MCF 10A (cell line): ENCODE results near the gene POLR2J3. TPM values are rescaled to one million over a fixed set of nuclear protein-coding genes. Genes with fewer than 3 reads are reported as not detected.
"Not testable (repeated sequence)": the region's sequence is repeated elsewhere in the genome, so short reads cannot be mapped to it uniquely, and the experiment has no call there.

ENCODE experiments used
- BruUV-seq: library from RNA; stranded (reverse); fragments of 400-500 nt; replicated peaks from 2 replicates; lab custom pipeline; 2021; lab: Mats Ljungman, UMichigan
- CTCF ChIA-PET: fragments of 300-600 bp; sonication (Branson Sonifier 250); formaldehyde crosslinking; extraction: SDS; loops from one replicate; lab custom pipeline; 2021; ENCODE audit warnings: antibody characterized with exemption, inconsistent platforms; lab: Yijun Ruan, JAX
- POLR2A ChIA-PET: fragments of 300-600, 350-650 bp; sonication (Branson Sonifier 250); formaldehyde crosslinking; extraction: SDS; loops from one replicate; lab custom pipeline; 2020; ENCODE audit warnings: antibody characterized with exemption, inconsistent platforms; lab: Yijun Ruan, JAX
- DNase-seq: peaks from one replicate; pipeline ENCODE4 v3.0.0-alpha.2; 2018; ENCODE audit not compliant: unreplicated experiment
- H3K27ac Mint-ChIP-seq: one replicate; pipeline ENCODE4 v1.8.0; 2022; ENCODE audit warnings: mild to moderate bottlenecking, low read depth, mixed read lengths; ENCODE audit not compliant: unreplicated experiment
- H3K27me3 Mint-ChIP-seq: one replicate; pipeline ENCODE4 v1.8.0; 2022; ENCODE audit warnings: mixed read lengths; ENCODE audit not compliant: insufficient read depth, unreplicated experiment
- H3K36me3 Mint-ChIP-seq: one replicate; pipeline ENCODE4 v1.8.0; 2022; ENCODE audit warnings: mild to moderate bottlenecking, moderate library complexity, mixed read lengths; ENCODE audit not compliant: insufficient read depth, unreplicated experiment
- H3K4me1 Mint-ChIP-seq: one replicate; pipeline ENCODE4 v1.8.0; 2022; ENCODE audit warnings: mixed read lengths; ENCODE audit not compliant: insufficient read depth, unreplicated experiment
- H3K4me3 Mint-ChIP-seq: one replicate; pipeline ENCODE4 v1.8.0; 2022; ENCODE audit warnings: mild to moderate bottlenecking, moderate library complexity, mixed read lengths; ENCODE audit not compliant: unreplicated experiment
- H3K9me3 Mint-ChIP-seq: one replicate; pipeline ENCODE4 v1.8.0; 2022; ENCODE audit warnings: mixed read lengths; ENCODE audit not compliant: unreplicated experiment
- intact Hi-C: fragments of 100-400 bp; cut with micrococcal nuclease; formaldehyde crosslinking; loops from 2 replicates; pipeline ENCODE4 v1.14.1; 2022
- total RNA-seq: library from RNA; stranded (reverse); gene quantifications from 2 replicates; pipeline ENCODE4 v1.2.3, GENCODE V29; 2022

Gene POLR2J3
- total RNA-seq, 1 experiment from 2014 or later: 34.1 TPM

DNA sequence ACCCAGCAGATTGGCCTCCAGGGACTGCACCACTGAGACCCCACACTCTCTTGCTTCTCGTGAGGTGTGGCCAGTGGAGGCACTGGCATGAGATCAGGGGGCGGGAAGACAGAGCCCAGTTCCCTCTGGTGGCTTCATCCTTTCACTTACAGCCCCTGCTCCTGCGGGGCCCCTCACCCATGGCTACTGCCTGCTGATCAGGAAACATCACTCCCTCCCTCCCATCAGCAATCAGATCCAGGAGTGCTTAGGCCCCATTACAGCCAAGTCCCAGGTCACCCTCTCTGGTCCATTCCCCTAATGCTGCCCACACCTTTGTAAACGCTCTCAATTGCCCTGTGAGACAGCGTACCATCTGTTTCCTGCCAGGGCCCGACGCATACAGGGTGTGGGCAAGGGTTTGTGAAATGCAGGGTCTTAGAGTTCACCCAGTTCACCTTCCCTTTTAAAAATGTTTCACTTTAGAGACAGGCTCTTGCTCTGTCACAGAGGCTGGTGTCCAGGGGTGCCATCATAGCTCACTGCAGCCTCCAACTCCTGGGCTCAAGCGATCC lies 37.2 kb downstream of the POLR2J3 start:
- H3K27me3 Mint-ChIP-seq, DNase-seq, H3K4me1 Mint-ChIP-seq, H3K4me3 Mint-ChIP-seq, POLR2A ChIA-PET, H3K36me3 Mint-ChIP-seq, H3K27ac Mint-ChIP-seq, intact Hi-C loops, BruUV-seq, CTCF ChIA-PET, H3K9me3 Mint-ChIP-seq: not testable (repeated sequence)

DNA sequence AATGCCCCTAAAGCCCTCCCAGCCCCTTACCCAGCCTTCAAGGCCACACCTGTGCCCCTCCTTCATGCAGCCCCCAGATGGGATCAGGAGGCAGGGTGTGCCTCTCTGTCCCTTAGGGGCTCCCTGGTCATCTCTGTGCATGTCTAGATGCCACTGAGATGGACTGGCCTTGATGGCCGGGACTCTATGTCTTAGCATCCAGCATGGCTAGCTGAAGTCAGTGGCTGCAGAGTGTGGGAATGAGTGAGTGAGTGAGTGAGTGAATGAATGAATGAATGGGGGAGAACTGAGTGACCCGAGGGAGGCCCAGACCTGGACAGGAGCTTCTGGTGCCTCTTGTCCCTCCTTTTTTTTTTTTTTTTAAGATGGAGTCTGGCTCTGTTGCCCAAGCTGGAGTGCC lies 40.3 kb downstream of the POLR2J3 start:
- H3K4me3 Mint-ChIP-seq, CTCF ChIA-PET, H3K4me1 Mint-ChIP-seq, H3K27me3 Mint-ChIP-seq, H3K9me3 Mint-ChIP-seq, H3K36me3 Mint-ChIP-seq, intact Hi-C loops, DNase-seq, BruUV-seq, H3K27ac Mint-ChIP-seq, POLR2A ChIA-PET: not testable (repeated sequence)

DNA sequence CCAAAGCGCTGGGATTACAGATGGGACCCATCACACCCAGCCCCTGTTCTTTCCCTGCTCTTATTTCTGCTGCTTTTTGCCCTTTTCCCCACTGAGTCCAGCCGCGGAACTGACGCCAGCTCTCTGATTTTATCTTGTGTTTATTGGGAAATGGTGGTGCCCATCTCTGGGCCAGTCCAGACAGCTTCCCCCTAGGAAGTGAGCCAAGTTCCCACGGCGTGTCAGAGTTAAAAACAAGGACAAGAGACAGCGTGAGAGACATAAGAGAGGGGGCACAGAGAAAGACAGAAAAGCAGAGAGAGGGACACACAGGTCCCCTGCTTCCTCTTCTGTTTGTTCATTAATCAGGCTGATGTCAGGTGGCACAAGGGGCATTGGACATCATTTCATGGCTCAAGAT lies 40.8 kb downstream of the POLR2J3 start:
- H3K9me3 Mint-ChIP-seq, H3K4me3 Mint-ChIP-seq, H3K36me3 Mint-ChIP-seq, CTCF ChIA-PET, POLR2A ChIA-PET, BruUV-seq, intact Hi-C loops, H3K27me3 Mint-ChIP-seq, H3K27ac Mint-ChIP-seq, DNase-seq, H3K4me1 Mint-ChIP-seq: not testable (repeated sequence)

DNA sequence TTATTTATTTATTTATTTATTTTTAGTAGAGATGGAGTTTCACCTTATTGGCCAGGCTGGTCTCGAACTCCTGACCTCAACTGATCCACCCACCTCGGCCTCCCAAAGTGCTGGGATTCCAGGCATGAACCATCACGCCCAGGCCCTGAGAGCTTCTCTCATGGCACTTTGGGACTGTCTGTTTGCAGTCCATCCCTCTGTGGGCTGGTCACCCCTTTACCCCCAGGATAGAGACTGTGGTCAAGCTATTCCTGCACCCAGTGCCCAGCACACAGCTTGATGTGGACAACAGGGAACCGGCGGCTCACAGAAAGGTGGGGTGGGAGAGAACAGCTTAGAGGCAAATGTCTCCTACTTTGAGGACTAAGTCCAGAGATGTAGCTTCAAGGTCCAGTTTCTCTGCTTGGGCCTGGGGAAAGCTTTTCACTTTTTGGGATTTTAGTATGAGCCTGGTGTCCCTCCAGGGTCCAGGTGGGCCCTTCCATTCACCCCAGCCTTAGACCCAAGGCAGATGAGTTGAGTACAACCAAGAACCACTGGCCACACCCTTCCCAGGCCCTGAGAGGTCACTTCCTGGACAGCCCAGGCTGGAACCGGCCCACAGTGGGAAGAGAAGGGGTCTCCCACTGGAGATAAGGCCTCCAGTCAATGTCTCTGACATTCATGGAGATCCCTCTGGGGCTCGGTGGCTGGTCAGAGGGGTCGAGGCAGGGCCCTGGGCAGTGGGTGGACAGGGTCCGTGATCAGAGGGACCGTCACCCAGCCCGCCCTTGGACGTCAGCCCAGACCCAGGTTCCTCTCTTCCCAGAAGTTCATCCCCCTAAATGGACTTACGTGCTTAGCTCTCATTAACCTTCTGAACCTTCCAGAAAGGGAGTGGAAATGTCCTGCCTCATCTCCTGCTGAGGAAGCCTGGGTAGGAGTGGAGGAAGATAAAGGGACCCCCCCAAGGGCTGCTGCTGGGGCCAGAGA lies 44.3 kb downstream of the POLR2J3 start:
- POLR2A ChIA-PET, H3K9me3 Mint-ChIP-seq, intact Hi-C loops, H3K36me3 Mint-ChIP-seq, BruUV-seq, CTCF ChIA-PET, H3K27ac Mint-ChIP-seq, H3K4me1 Mint-ChIP-seq, DNase-seq, H3K27me3 Mint-ChIP-seq, H3K4me3 Mint-ChIP-seq: not testable (repeated sequence)

DNA sequence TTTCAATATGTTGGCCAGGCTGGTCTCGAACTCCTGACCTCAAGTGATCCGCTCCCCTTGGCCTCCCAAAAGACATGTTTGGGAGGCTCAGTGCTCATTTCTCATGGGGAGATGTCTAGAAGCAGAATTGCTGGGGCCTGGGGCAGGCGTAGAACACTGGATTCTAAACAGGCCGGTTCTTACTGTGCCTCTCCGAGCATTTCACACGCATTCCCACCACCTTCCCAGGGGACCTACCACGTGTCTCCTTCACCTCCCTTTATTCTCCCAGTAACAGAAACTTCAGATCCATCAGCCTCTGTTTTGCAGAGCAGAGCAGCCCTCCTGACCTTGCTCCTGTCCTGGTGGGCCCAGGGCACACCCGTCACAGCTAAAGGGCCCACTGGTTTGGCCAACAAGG lies 45.2 kb downstream of the POLR2J3 start:
- DNase-seq, BruUV-seq, H3K27ac Mint-ChIP-seq, H3K4me1 Mint-ChIP-seq, H3K9me3 Mint-ChIP-seq, POLR2A ChIA-PET, intact Hi-C loops, H3K4me3 Mint-ChIP-seq, H3K27me3 Mint-ChIP-seq, H3K36me3 Mint-ChIP-seq, CTCF ChIA-PET: not testable (repeated sequence)

DNA sequence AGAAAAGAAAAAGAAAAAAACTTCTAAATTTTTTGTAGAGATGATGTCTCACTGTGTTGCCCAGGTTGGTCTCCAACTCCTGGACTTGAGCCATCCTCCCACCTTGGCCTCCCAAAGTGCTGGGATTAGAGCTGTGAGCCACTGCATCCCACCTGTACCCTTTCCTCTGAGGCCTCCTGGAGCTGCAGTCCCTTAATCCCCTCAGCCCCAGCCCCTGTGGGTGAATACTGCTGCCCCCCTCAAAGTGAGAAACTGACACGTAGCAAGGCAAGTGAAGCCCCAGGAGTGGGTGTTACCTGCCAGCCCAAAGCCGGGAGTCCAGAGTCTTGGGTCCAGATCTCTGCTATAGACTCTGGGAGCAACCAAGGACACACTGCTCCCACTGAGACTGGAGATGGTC lies 47.6 kb downstream of the POLR2J3 start:
- H3K4me3 Mint-ChIP-seq, DNase-seq, H3K27me3 Mint-ChIP-seq, H3K27ac Mint-ChIP-seq, POLR2A ChIA-PET, CTCF ChIA-PET, H3K9me3 Mint-ChIP-seq, H3K4me1 Mint-ChIP-seq, H3K36me3 Mint-ChIP-seq, BruUV-seq, intact Hi-C loops: not testable (repeated sequence)

DNA sequence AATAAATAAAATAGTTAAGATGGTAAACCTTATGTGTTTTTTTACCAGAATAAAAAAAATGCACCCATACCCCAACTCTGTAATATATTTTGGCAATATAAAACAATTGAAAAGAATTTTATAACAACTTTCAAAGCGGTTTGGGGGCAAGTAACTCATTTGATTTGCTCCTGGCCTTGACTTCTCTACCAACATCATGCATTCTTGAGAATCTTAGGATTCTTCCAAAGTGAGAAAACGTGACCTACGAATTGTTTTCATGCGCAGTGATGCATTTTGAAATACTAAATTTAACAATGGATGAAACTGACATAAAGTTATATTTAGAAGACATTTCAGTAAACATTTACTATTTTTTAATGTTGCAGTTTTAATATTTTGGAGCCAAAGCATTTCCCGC lies 51.6 kb downstream of the POLR2J3 start:
- H3K36me3 Mint-ChIP-seq, H3K27me3 Mint-ChIP-seq, CTCF ChIA-PET, H3K9me3 Mint-ChIP-seq, H3K27ac Mint-ChIP-seq, BruUV-seq, POLR2A ChIA-PET, H3K4me1 Mint-ChIP-seq, intact Hi-C loops, DNase-seq, H3K4me3 Mint-ChIP-seq: not testable (repeated sequence)

DNA sequence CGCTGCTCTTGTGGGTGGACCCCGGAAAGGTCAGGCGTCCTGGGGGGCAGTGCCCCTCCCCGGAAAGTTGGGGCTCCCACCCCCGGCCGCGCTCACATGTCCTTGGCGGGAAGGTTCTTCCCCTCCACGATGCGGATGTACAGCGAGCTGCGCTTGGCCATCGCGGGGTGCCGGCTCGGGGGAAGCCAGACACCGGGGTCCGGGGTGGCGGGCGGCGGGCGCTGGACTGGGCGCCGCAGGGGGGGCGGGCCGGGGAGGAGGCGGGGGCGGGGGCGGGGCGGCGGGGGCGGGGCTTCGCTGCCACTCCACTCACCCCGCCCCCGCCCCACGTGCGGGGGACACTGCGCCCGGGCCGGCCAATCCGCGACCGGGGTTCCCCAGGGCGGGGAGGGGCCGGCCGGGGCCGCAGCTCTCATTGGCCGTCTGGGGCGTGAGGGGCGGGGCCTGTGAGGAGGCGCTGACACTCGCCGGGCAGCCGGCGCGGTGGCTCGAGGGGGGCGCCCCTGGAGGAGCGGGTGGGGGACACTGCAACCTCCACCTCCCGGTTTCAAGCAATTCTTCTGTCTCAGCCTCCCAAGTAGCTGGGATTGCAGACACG lies 54.7 kb downstream of the POLR2J3 start, which contains the start of gene RASA4B:
Gene RASA4B, minus strand, starts transcription at position 228 of the 598 bp plus-strand sequence. Its CDS starts 67 bp downstream, at position 161.
- POLR2A ChIA-PET: not testable (repeated sequence)

More for the DNA sequence above, 54.7 kb downstream of the POLR2J3 start, which contains the start of gene RASA4B:
- CTCF ChIA-PET, H3K27ac Mint-ChIP-seq, BruUV-seq, H3K4me1 Mint-ChIP-seq, DNase-seq, H3K9me3 Mint-ChIP-seq, H3K27me3 Mint-ChIP-seq, intact Hi-C loops, H3K36me3 Mint-ChIP-seq: not testable (repeated sequence)
- peak within 1 kb of the TSS; percentile 47 for H3K4me3 Mint-ChIP-seq
